ENCODE data around the gene IL12B.
A peak's percentile ranks its signal among the peaks of the same experiment; 100 is the strongest.

The IL12B gene

DNA sequence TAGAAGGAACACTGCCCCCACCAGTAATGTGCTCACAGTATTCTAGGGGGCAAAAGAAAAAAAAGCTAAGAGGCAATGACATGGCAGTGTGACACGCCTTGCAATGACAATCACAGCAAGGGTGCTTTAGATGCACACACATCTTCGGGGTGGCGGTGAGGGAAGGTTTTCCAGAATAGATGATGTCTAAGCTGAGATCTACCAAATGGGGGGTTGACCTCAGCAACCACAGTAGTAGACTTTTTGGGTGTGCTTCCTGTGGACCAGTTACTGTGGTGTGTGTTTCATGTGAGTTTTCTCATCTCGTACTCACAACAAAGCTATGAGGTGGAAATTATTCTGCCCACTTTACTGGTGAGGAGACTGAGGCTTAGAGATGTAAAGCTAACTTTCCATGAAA is 10.2 kb upstream of the IL12B start:
- Histone ChIP-seq H3K4me1 (ENCODE audit: control insufficient read depth in 1 of 2, insufficient read depth in 2 of 2, low read length in 2 of 2) (peaks cover 2% of the 10 kb centered on the region in 2 experiments), H3K4ac (ENCODE audit: low read depth, low read length) (no peak overlapping the region), H4K12ac (ENCODE audit: low read depth, low read length) (no peak overlapping the region), H3K79me1 (ENCODE audit: low read length) (no peaks in the 10 kb centered on the region), H3K14ac (ENCODE audit: low read length) (no peak overlapping the region), H2BK12ac (ENCODE audit: low read length) (no peak overlapping the region), H3K4me3 (ENCODE audit: low read depth, low read length) (no peak overlapping the region), H2AFZ (ENCODE audit: insufficient read depth, low read length, poor library complexity) (no peak overlapping the region), H3K27ac (ENCODE audit: low read depth, low read length) (no peak overlapping the region), H3K18ac (ENCODE audit: low read length) (no peak overlapping the region), H4K8ac (ENCODE audit: low read depth, low read length) (no peak overlapping the region), H4K91ac (ENCODE audit: low read depth, low read length) (no peak overlapping the region), H3K23ac (ENCODE audit: low read length) (no peak overlapping the region), H2BK5ac (ENCODE audit: low read depth, low read length, poor library complexity) (no peak overlapping the region), H3K79me2 (ENCODE audit: control insufficient read depth, insufficient read depth, low read length, poor library complexity) (no peaks in the 10 kb centered on the region), H3K9me3 (ENCODE audit: insufficient read depth, low read depth, low read length) (peaks cover 7% of the 10 kb centered on the region), H3K27me3 (ENCODE audit: insufficient read depth, low read length) (no peaks in the 10 kb centered on the region), H3K9ac (ENCODE audit: low read length) (no peak overlapping the region), H3K36me3 (ENCODE audit: control insufficient read depth in 1 of 2, insufficient read depth in 2 of 2, low read length in 2 of 2) (no peaks in the 10 kb centered on the region), H2AK5ac (ENCODE audit: low read length) (no peak overlapping the region), H3K4me2 (ENCODE audit: low read length) (no peak overlapping the region), H2BK120ac (ENCODE audit: insufficient read depth, low read length, poor library complexity) (no peak overlapping the region)
- no CpG with 5 or more reads among the region's 4 CpGs for WGBS (ENCODE audit: extremely low coverage, insufficient coverage, insufficient read length)
- no peak for DNase-seq

DNA sequence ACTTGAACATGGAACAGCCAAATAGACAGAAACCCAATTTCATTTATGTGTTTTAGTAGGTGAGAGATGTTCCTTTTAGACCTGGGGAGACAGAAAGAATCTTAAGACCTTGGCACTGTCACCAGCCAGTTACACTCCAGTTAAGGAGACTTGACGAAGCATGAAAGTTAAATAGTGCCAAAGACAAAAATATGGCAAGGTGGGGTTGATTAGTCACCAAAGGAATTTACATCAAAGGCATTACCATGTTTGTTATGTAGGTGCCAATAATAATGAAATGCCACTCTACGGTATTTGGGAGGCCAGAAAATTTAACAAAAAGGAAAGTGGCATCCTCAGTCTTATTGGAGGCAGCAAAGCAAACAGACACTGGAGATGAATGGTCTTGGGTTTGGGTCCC is 9.2 kb upstream of the IL12B start:
- no peaks in the 10 kb centered on the region for H3K36me3 ChIP-seq (ENCODE audit: control insufficient read depth in 1 of 2, insufficient read depth in 2 of 2, low read length in 2 of 2)
- H3K4me3 ChIP-seq (ENCODE audit: low read depth, low read length): no peak overlapping the region
- H3K27ac ChIP-seq (ENCODE audit: low read depth, low read length): no peak overlapping the region

DNA sequence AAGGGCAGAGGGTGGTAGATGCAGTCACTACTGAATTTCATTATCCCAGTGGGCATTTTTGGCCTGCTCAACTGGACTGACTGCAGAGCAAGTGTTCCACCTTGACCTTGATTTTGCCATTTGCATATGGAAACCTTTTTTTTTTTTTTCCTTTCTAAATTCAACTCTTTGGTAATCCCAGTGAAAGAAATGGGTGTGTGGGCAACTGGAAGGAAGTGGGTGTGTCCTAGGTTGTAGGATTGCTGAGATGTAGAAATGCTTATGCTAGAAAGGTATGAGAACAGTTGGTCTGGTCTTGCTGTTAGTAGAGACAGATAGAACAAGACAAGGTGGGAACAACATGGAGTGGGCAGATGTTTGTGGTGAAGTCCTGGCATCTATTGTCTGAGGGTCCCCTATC is 7.8 kb upstream of the IL12B start:
- no peak overlapping the region for H4K91ac ChIP-seq (ENCODE audit: low read depth, low read length)
- H3K27ac ChIP-seq (ENCODE audit: low read depth, low read length): no peak overlapping the region
- no peak overlapping the region for H3K4me2 ChIP-seq (ENCODE audit: low read length)
- no peaks in the 10 kb centered on the region for H3K79me2 ChIP-seq (ENCODE audit: control insufficient read depth, insufficient read depth, low read length, poor library complexity)
- no peak overlapping the region for H3K9ac ChIP-seq (ENCODE audit: low read length)
- H2BK12ac ChIP-seq (ENCODE audit: low read length): no peak overlapping the region
- H3K4me3 ChIP-seq (ENCODE audit: low read depth, low read length): no peak overlapping the region
- no peak overlapping the region for H3K14ac ChIP-seq (ENCODE audit: low read length)
- no peak overlapping the region for H2BK5ac ChIP-seq (ENCODE audit: low read depth, low read length, poor library complexity)
- H2AK5ac ChIP-seq (ENCODE audit: low read length): no peak overlapping the region
- no peaks in the 10 kb centered on the region for H3K9me3 ChIP-seq (ENCODE audit: insufficient read depth, low read depth, low read length)
- DNase-seq: no peak
- no peaks in the 10 kb centered on the region for H3K27me3 ChIP-seq (ENCODE audit: insufficient read depth, low read length)
- no peak overlapping the region for H2BK120ac ChIP-seq (ENCODE audit: insufficient read depth, low read length, poor library complexity)
- H2AFZ ChIP-seq (ENCODE audit: insufficient read depth, low read length, poor library complexity): no peak overlapping the region
- H3K36me3 ChIP-seq (ENCODE audit: control insufficient read depth in 1 of 2, insufficient read depth in 2 of 2, low read length in 2 of 2): no peaks in the 10 kb centered on the region
- peaks cover 2% of the 10 kb centered on the region in 2 experiments for H3K4me1 ChIP-seq (ENCODE audit: control insufficient read depth in 1 of 2, insufficient read depth in 2 of 2, low read length in 2 of 2)
- H3K79me1 ChIP-seq (ENCODE audit: low read length): no peaks in the 10 kb centered on the region
- no peak overlapping the region for H3K4ac ChIP-seq (ENCODE audit: low read depth, low read length)
- H3K18ac ChIP-seq (ENCODE audit: low read length): no peak overlapping the region
- H4K8ac ChIP-seq (ENCODE audit: low read depth, low read length): no peak overlapping the region
- no peak overlapping the region for H4K12ac ChIP-seq (ENCODE audit: low read depth, low read length)
- no peak overlapping the region for H3K23ac ChIP-seq (ENCODE audit: low read length)

More for the DNA sequence above, 9.2 kb upstream of the IL12B start:
- Histone ChIP-seq H3K9me3 (ENCODE audit: insufficient read depth, low read depth, low read length) (peaks cover 4% of the 10 kb centered on the region), H2BK5ac (ENCODE audit: low read depth, low read length, poor library complexity) (no peak overlapping the region), H3K79me2 (ENCODE audit: control insufficient read depth, insufficient read depth, low read length, poor library complexity) (no peaks in the 10 kb centered on the region), H4K8ac (ENCODE audit: low read depth, low read length) (no peak overlapping the region), H3K18ac (ENCODE audit: low read length) (no peak overlapping the region), H3K9ac (ENCODE audit: low read length) (no peak overlapping the region), H2AFZ (ENCODE audit: insufficient read depth, low read length, poor library complexity) (no peak overlapping the region), H3K4ac (ENCODE audit: low read depth, low read length) (no peak overlapping the region), H4K91ac (ENCODE audit: low read depth, low read length) (no peak overlapping the region), H3K27me3 (ENCODE audit: insufficient read depth, low read length) (no peaks in the 10 kb centered on the region), H3K4me2 (ENCODE audit: low read length) (no peak overlapping the region), H2BK12ac (ENCODE audit: low read length) (no peak overlapping the region), H2BK120ac (ENCODE audit: insufficient read depth, low read length, poor library complexity) (no peak overlapping the region), H3K23ac (ENCODE audit: low read length) (no peak overlapping the region), H2AK5ac (ENCODE audit: low read length) (no peak overlapping the region), H3K79me1 (ENCODE audit: low read length) (no peaks in the 10 kb centered on the region), H3K4me1 (ENCODE audit: control insufficient read depth in 1 of 2, insufficient read depth in 2 of 2, low read length in 2 of 2) (peaks cover 2% of the 10 kb centered on the region in 2 experiments), H3K14ac (ENCODE audit: low read length) (no peak overlapping the region), H4K12ac (ENCODE audit: low read depth, low read length) (no peak overlapping the region)
- no CpG with 5 or more reads among the region's 2 CpGs for WGBS (ENCODE audit: extremely low coverage, insufficient coverage, insufficient read length)
- DNase-seq: no peak

DNA sequence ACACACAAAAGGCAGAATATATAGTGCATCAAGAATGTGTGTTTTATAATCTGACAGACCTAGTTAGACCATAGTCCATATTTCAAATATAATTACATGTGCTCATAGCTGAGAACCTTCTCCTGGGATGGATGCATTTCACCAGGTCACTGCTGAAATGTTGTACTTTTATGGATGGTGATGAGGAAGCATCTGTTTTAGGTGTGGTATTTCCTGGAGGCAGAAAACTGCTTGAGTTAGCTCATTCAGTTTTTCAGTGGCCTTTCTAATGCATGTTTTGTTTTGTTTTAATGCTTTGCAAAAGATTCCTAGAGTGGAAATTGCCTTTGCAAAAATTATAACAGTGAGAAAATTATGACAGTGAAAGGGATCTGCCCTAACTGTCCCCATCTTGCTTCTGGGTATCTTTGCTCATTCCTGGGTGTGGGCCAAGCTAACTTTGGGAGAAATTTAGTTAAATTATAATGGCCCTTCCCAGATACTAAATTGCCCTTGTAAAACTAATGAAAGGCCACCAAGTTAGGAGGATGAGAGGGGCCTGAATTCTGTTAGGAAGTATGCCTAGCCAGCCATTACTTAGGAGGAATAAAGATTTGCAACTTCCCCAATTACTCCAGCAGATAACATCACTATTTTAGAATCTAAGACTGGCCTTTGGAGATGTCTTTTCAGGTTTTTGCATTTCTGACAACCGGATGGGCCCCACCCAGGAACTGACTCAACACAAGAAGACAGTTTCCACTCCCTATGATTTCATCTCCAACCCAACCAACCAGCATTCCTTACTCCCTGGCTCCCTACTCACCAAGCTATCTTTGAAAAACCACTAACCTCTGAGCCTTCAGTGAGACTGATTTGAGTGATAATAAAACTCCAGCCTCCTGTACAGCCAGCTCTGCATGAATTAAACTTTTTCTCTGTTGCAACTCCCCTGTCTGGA is 7.0 kb upstream of the IL12B start:
- no peak overlapping the region for H3K4ac ChIP-seq (ENCODE audit: low read depth, low read length)
- no peak overlapping the region for H3K23ac ChIP-seq (ENCODE audit: low read length)
- H4K8ac ChIP-seq (ENCODE audit: low read depth, low read length): no peak overlapping the region
- H4K12ac ChIP-seq (ENCODE audit: low read depth, low read length): no peak overlapping the region
- H2BK120ac ChIP-seq (ENCODE audit: insufficient read depth, low read length, poor library complexity): no peak overlapping the region
- DNase-seq: peak; percentile 63 to 80
- no peak overlapping the region for H2BK5ac ChIP-seq (ENCODE audit: low read depth, low read length, poor library complexity)
- no CpG with 5 or more reads among the region's 1 CpG for WGBS (ENCODE audit: extremely low coverage, insufficient coverage, insufficient read length)
- H3K14ac ChIP-seq (ENCODE audit: low read length): no peak overlapping the region
- no peak overlapping the region for H3K9ac ChIP-seq (ENCODE audit: low read length)
- H3K27ac ChIP-seq (ENCODE audit: low read depth, low read length): no peak overlapping the region
- no peak overlapping the region for H3K4me3 ChIP-seq (ENCODE audit: low read depth, low read length)
- no peak overlapping the region for H3K4me2 ChIP-seq (ENCODE audit: low read length)
- no peaks in the 10 kb centered on the region for H3K27me3 ChIP-seq (ENCODE audit: insufficient read depth, low read length)
- no peaks in the 10 kb centered on the region for H3K79me1 ChIP-seq (ENCODE audit: low read length)
- H3K36me3 ChIP-seq (ENCODE audit: control insufficient read depth in 1 of 2, insufficient read depth in 2 of 2, low read length in 2 of 2): no peaks in the 10 kb centered on the region
- H2AK5ac ChIP-seq (ENCODE audit: low read length): no peak overlapping the region
- no peak overlapping the region for H4K91ac ChIP-seq (ENCODE audit: low read depth, low read length)
- H3K4me1 ChIP-seq (ENCODE audit: control insufficient read depth in 1 of 2, insufficient read depth in 2 of 2, low read length in 2 of 2): peaks cover 2% of the 10 kb centered on the region in 2 experiments
- no peak overlapping the region for H2AFZ ChIP-seq (ENCODE audit: insufficient read depth, low read length, poor library complexity)
- H3K9me3 ChIP-seq (ENCODE audit: insufficient read depth, low read depth, low read length): no peaks in the 10 kb centered on the region
- H2BK12ac ChIP-seq (ENCODE audit: low read length): no peak overlapping the region
- no peaks in the 10 kb centered on the region for H3K79me2 ChIP-seq (ENCODE audit: control insufficient read depth, insufficient read depth, low read length, poor library complexity)
- no peak overlapping the region for H3K18ac ChIP-seq (ENCODE audit: low read length)

Data from trophoblast cell (in vitro differentiated cells and primary cell).